ENCODE data around the gene PTK7. TPM values are rescaled to one million over a fixed set of nuclear protein-coding genes. Genes with fewer than 3 reads are reported as not detected.

The PTK7 gene
- total and polyA plus RNA-seq, 2 experiments from 2014 or later, result 46.1 to 147 TPM

GRCh38 chr6:43052842-43053544 lies 23.1 kb upstream of the PTK7 start (continued):
- no peak for TF ChIP-seq ETS1 (IDR thresholded peaks at IDR 0.05)
- TF ChIP-seq CTCF (conservative IDR thresholded peaks at IDR 0.05; ENCODE audit: low read depth in 2 of 2), result no peak
- no peak for TF ChIP-seq ZNF462 (CRISPR knock-in tag; IDR thresholded peaks at IDR 0.05)

GRCh38 chr6:43053545-43054205 lies 22.4 kb upstream of the PTK7 start, which contains the start of gene CUL7:
Gene CUL7 (minus strand): TSS chr6:43053851. CDS start chr6:43052788, 1,063 bp downstream.
- H3K36me3 Mint-ChIP-seq (ENCODE audit: low read depth), result peaks cover 44% of the 10 kb centered on the region
- Histone ChIP-seq H3F3A (replicated peaks; ENCODE audit: low read depth) (peaks cover 17% of the 10 kb centered on the region; the same call in 1 of the 2 replicates), H3K4me1 (ENCODE audit: insufficient read depth) (peaks cover 12% of the 10 kb centered on the region), H3K4me3 (peak within 1 kb of the TSS; percentile 88), H2AFZ (peak within 1 kb of the TSS; percentile 83), H3K36me3 (ENCODE audit: insufficient read depth) (peaks cover 5% of the 10 kb centered on the region; the same call in 1 of the 2 replicates), H3K9me2 (ENCODE audit: insufficient read depth) (no peaks in the 10 kb centered on the region), H3K4me2 (peak within 1 kb of the TSS; percentile 97), H3K79me2 (replicated peaks; ENCODE audit: insufficient read depth) (peaks cover 20% of the 10 kb centered on the region), H3K27me3 (ENCODE audit: insufficient read depth) (no peaks in the 10 kb centered on the region), H3K27ac (ENCODE audit: low read depth) (peak within 1 kb of the TSS; percentile 93), H4K20me1 (replicated peaks; ENCODE audit: insufficient read depth) (no peaks in the 10 kb centered on the region)
- peak within 1 kb of the TSS; percentile 98 for H3K27ac Mint-ChIP-seq
- no peaks in the 10 kb centered on the region; the same call in 1 of the 3 replicates for H3K9me3 Mint-ChIP-seq
- ATAC-seq (peak; percentile 95), DNase-seq (ENCODE audit: low spot score) (peak; percentile 98)
- H3K4me3 Mint-ChIP-seq, result peak within 1 kb of the TSS; percentile 87
- peaks cover 10% of the 10 kb centered on the region for H3K27me3 Mint-ChIP-seq (ENCODE audit: insufficient read depth, low read depth, poor library complexity)
- peaks cover 43% of the 10 kb centered on the region for H3K4me1 Mint-ChIP-seq
- TF ChIP-seq POLR2AphosphoS5 (IDR thresholded peaks at IDR 0.05; ENCODE audit: low read depth) (peak; percentile 85), CREB1 (CRISPR knock-in tag; IDR thresholded peaks at IDR 0.05; ENCODE audit: low read depth) (peak; percentile 49), CTCF (conservative IDR thresholded peaks at IDR 0.05; ENCODE audit: low read depth in 2 of 2) (0 out of 4 replicates have a peak, but pooled peaks of 1 of the 2 experiments have one; percentile 8), REST (IDR thresholded peaks at IDR 0.05; ENCODE audit: unreplicated experiment) (peak; percentile 11), STAT1 (IDR thresholded peaks at IDR 0.05; ENCODE audit: unreplicated experiment) (no peak)

Data from GM23338 (cell line).